HEK293 (cell line): ENCODE measurements around the gene FASTK.
A peak's percentile ranks its signal among the peaks of the same experiment; 100 is the strongest.

Experiments
- CTCF ChIA-PET: fragments of 350-600 bp; formaldehyde crosslinking; extraction: SDS; loops from one replicate; lab custom pipeline; 2021; ENCODE audit warnings: antibody characterized with exemption; lab: Yijun Ruan, JAX
- POLR2A ChIA-PET: fragments of 300-600 bp; formaldehyde crosslinking; extraction: SDS; loops from one replicate; lab custom pipeline; 2020; ENCODE audit warnings: antibody characterized with exemption, inconsistent platforms; lab: Yijun Ruan, JAX
- H3K27ac ChIP-seq: fragments of 200-500 bp; sonication (Bioruptor generic); 2 replicates; pipeline ENCODE4 v1.5.1; 2014; ENCODE audit warnings: low read depth, low read length, control low read depth, inconsistent platforms; ENCODE audit errors: extremely low read depth
- H3K36me3 ChIP-seq, 2 experiments: fragments of 200-500 bp in 1 of 2; sonication (Bioruptor generic) in 1 of 2; 1 replicate in 1 of 2; 2 replicates in 1 of 2; pipeline ENCODE4 v1.5.1; 2014 to 2017; ENCODE audit warnings: inconsistent platforms in 2 of 2, low read length in 2 of 2; ENCODE audit not compliant: control insufficient read depth in 2 of 2, insufficient read depth in 1 of 2
- H3K4me1 ChIP-seq: fragments of 200-500 bp; sonication (Bioruptor generic); 2 replicates; pipeline ENCODE4 v1.5.1; 2014; ENCODE audit warnings: mild to moderate bottlenecking, low read length, inconsistent platforms; ENCODE audit not compliant: control insufficient read depth, insufficient read depth
- H3K4me3 ChIP-seq: 2 replicates; pipeline ENCODE4 v1.5.1; 2011; ENCODE audit warnings: low read depth, mild to moderate bottlenecking, control low read depth, low read length, moderate library complexity
- H3K9me3 ChIP-seq: fragments of 200-500 bp; sonication (Bioruptor generic); 2 replicates; pipeline ENCODE4 v1.5.1; 2014; ENCODE audit warnings: low read depth, low read length, inconsistent platforms; ENCODE audit not compliant: control insufficient read depth, insufficient read depth
- HOXA7 ChIP-seq: sonication (generic); formaldehyde crosslinking; IDR thresholded peaks from 2 replicates; pipeline ENCODE4 v1.8.1; 2022; ENCODE audit warnings: missing genetic modification reagents, borderline replicate concordance
- INSM2 ChIP-seq: fragments of 450-650 bp; formaldehyde crosslinking; IDR thresholded peaks from 2 replicates; pipeline ENCODE4 v1.5.1; 2016; ENCODE audit warnings: missing biosample characterization, missing genetic modification characterization
- KLF17 ChIP-seq: fragments of 450-650 bp; formaldehyde crosslinking; IDR thresholded peaks from 2 replicates; pipeline ENCODE4 v1.5.1; 2016; ENCODE audit warnings: missing biosample characterization, missing genetic modification characterization
- MYNN ChIP-seq: fragments of 450-650 bp; formaldehyde crosslinking; IDR thresholded peaks from 2 replicates; pipeline ENCODE4 v1.5.1; 2016; ENCODE audit warnings: missing biosample characterization, missing genetic modification characterization, borderline replicate concordance
- OVOL3 ChIP-seq: fragments of 450-650 bp; formaldehyde crosslinking; IDR thresholded peaks from 2 replicates; pipeline ENCODE4 v1.5.1; 2016; ENCODE audit warnings: missing biosample characterization, missing genetic modification characterization
- PATZ1 ChIP-seq: fragments of 450-650 bp; formaldehyde crosslinking; IDR thresholded peaks from 2 replicates; pipeline ENCODE4 v1.5.1; 2016; ENCODE audit warnings: missing biosample characterization, missing genetic modification characterization
- SP3 ChIP-seq: fragments of 450-650 bp; formaldehyde crosslinking; IDR thresholded peaks from 2 replicates; pipeline ENCODE4 v1.5.1; 2016; ENCODE audit warnings: missing biosample characterization, missing genetic modification characterization
- TRIM28 ChIP-seq: IDR thresholded peaks from 2 replicates; pipeline ENCODE4 v1.6.1; 2011; ENCODE audit warnings: low read length, control low read depth, borderline replicate concordance
- ZBTB17 ChIP-seq: fragments of 450-650 bp; formaldehyde crosslinking; IDR thresholded peaks from 2 replicates; pipeline ENCODE4 v1.5.1; 2016; ENCODE audit warnings: missing biosample characterization, missing genetic modification characterization
- ZBTB7A ChIP-seq: fragments of 450-650 bp; formaldehyde crosslinking; IDR thresholded peaks from 2 replicates; pipeline ENCODE4 v1.5.1; 2016; ENCODE audit warnings: low read depth, missing biosample characterization, missing genetic modification characterization
- ZFP3 ChIP-seq: fragments of 450-650 bp; formaldehyde crosslinking; IDR thresholded peaks from 2 replicates; pipeline ENCODE4 v1.5.1; 2016; ENCODE audit warnings: low read depth, missing biosample characterization, missing genetic modification characterization
- ZNF140 ChIP-seq: fragments of 450-650 bp; formaldehyde crosslinking; IDR thresholded peaks from 2 replicates; pipeline ENCODE4 v1.5.1; 2016; ENCODE audit warnings: missing biosample characterization, missing genetic modification characterization
- ZNF157 ChIP-seq: fragments of 450-650 bp; formaldehyde crosslinking; IDR thresholded peaks from 2 replicates; pipeline ENCODE4 v1.5.1; 2016; ENCODE audit warnings: missing biosample characterization, missing genetic modification characterization
- ZNF211 ChIP-seq: fragments of 450-650 bp; formaldehyde crosslinking; IDR thresholded peaks from 2 replicates; pipeline ENCODE4 v1.5.1; 2016; ENCODE audit warnings: low read depth, missing biosample characterization, missing genetic modification characterization
- ZNF214 ChIP-seq: fragments of 450-650 bp; formaldehyde crosslinking; IDR thresholded peaks from 2 replicates; pipeline ENCODE4 v1.5.1; 2017; ENCODE audit warnings: missing biosample characterization, mild to moderate bottlenecking, missing genetic modification characterization, borderline replicate concordance
- ZNF37A ChIP-seq: fragments of 450-650 bp; IDR thresholded peaks from 2 replicates; pipeline ENCODE4 v1.5.1; 2018; ENCODE audit warnings: missing biosample characterization, missing genetic modification characterization
- ZNF473 ChIP-seq: fragments of 450-650 bp; formaldehyde crosslinking; IDR thresholded peaks from 2 replicates; pipeline ENCODE4 v1.5.1; 2017; ENCODE audit warnings: missing biosample characterization, missing genetic modification characterization
- ZNF768 ChIP-seq: fragments of 450-650 bp; formaldehyde crosslinking; IDR thresholded peaks from 2 replicates; pipeline ENCODE4 v1.5.1; 2018; ENCODE audit warnings: missing biosample characterization, mild to moderate bottlenecking, missing genetic modification characterization
- ZSCAN4 ChIP-seq: fragments of 450-650 bp; formaldehyde crosslinking; IDR thresholded peaks from 2 replicates; pipeline ENCODE4 v1.5.1; 2017; ENCODE audit warnings: missing biosample characterization, missing genetic modification characterization
- ZSCAN5A ChIP-seq: fragments of 450-650 bp; formaldehyde crosslinking; IDR thresholded peaks from 2 replicates; pipeline ENCODE4 v1.5.1; 2016; ENCODE audit warnings: missing biosample characterization, missing genetic modification characterization

FASTK gene

GRCh38 chr7:151056666-151057505, 23.7 kb downstream of the FASTK start:
- H3K27ac ChIP-seq, result no peak overlapping the region
- H3K36me3 ChIP-seq, result peaks cover 0 to 38% of the 10 kb centered on the region in 2 experiments; a peak in 1 of 3 replicates
- H3K9me3 ChIP-seq, result no peaks in the 10 kb centered on the region
- ChIA-PET CTCF (interaction anchor here (0.6 to 1.7 kb wide), 3 partner anchors 37 to 157 kb away, joined by 3 to 4 read pairs (median 4); no protein-coding TSS in a partner anchor), POLR2A (interaction anchor here (0.9 to 2.1 kb wide), 6 partner anchors 10 to 44 kb away, joined by 3 to 11 read pairs (median 6); partner anchors contain the start of genes ABCB8 and FASTK)
- peak overlapping the region; percentile 67 for H3K4me3 ChIP-seq
- no peaks in the 10 kb centered on the region; the same call in 1 of the 2 replicates for H3K4me1 ChIP-seq
- TF ChIP-seq HOXA7 (CRISPR knock-in tag) (no peak), INSM2 (tag by site-specific recombination) (no peak), ZNF473 (tag by site-specific recombination) (no peak), ZNF37A (tag by site-specific recombination) (no peak), ZFP3 (tag by site-specific recombination) (no peak), ZBTB7A (tag by site-specific recombination) (peak; percentile 37; the same call in 1 of the 2 replicates), SP3 (tag by site-specific recombination) (no peak)

GRCh38 chr7:151056283-151056665, 24.3 kb downstream of the FASTK start:
- Histone ChIP-seq H3K36me3 (peaks cover 0 to 35% of the 10 kb centered on the region in 2 experiments; a peak in 1 of 3 replicates), H3K27ac (no peak overlapping the region), H3K4me3 (no peak overlapping the region), H3K9me3 (no peaks in the 10 kb centered on the region), H3K4me1 (no peaks in the 10 kb centered on the region; the same call in 1 of the 2 replicates)
- no peak for TF ChIP-seq ZNF214
- TF ChIP-seq TRIM28, result no peak
- no peak for TF ChIP-seq OVOL3 (tag by site-specific recombination)
- ChIA-PET CTCF (interaction anchor here (1.7 kb wide), 1 partner anchor 37 kb away, joined by 4 read pairs; no protein-coding TSS in a partner anchor), POLR2A (interaction anchor here (1.9 kb wide), 1 partner anchor 28 kb away, joined by 8 read pairs; the partner anchor contains the start of gene ABCB8)

- no peak overlapping the region for H3K27ac ChIP-seq
- H3K4me3 ChIP-seq, result no peak overlapping the region
- H3K9me3 ChIP-seq, result no peaks in the 10 kb centered on the region
- CTCF ChIA-PET, result no interaction called here
- POLR2A ChIA-PET, result no interaction called here
- peaks cover 0 to 35% of the 10 kb centered on the region in 2 experiments; a peak in 1 of 3 replicates for H3K36me3 ChIP-seq
- H3K4me1 ChIP-seq, result no peaks in the 10 kb centered on the region; the same call in 1 of the 2 replicates
- TF ChIP-seq ZNF140 (tag by site-specific recombination) (no peak), ZSCAN5A (tag by site-specific recombination) (no peak), ZBTB17 (no peak), ZNF211 (tag by site-specific recombination) (no peak), ZNF768 (tag by site-specific recombination) (no peak), KLF17 (tag by site-specific recombination) (no peak), INSM2 (tag by site-specific recombination) (no peak), ZSCAN4 (tag by site-specific recombination) (no peak), ZNF157 (tag by site-specific recombination) (no peak), MYNN (no peak), PATZ1 (tag by site-specific recombination) (no peak)
Measured at GRCh38 chr7:151053751-151054150, 26.9 kb downstream of the FASTK start.
